HG03060 (cell line): ENCODE data around the gene PEX26.

Experiments
- ATAC-seq: cut with Tn5 transposase; IDR thresholded peaks from one replicate; pipeline ENCODE4 v1.9.1; 2021; ENCODE audit warnings: low read depth, moderate number of reproducible peaks; ENCODE audit not compliant: unreplicated experiment

PEX26 gene

GRCh38 chr22:18148293-18148965 is 70.6 kb downstream of the PEX26 start:
- no peak for ATAC-seq

- ATAC-seq = no peak
These were observed 74.7 kb downstream of the PEX26 start for GRCh38 chr22:18152519-18152918.

- ATAC-seq = no peak
These were observed 77.1 kb downstream of the PEX26 start for GRCh38 chr22:18154821-18155390.
